Epidermal melanocyte (primary cell): ENCODE results near the gene SLC45A1.
"Not testable (repeated sequence)": the region's sequence is repeated elsewhere in the genome, so short reads cannot be mapped to it uniquely, and the experiment has no call there.

Source experiments
- DNase-seq: peaks from one replicate; pipeline ENCODE4 v3.0.0; 2011; ENCODE audit warnings: low spot score; ENCODE audit not compliant: insufficient read length

The SLC45A1 gene

GRCh38 chr1:8367571-8368194 is 49.8 kb downstream of the SLC45A1 start:
- DNase-seq, result no peak

- DNase-seq, result no peak
These were observed 51.2 kb downstream of the SLC45A1 start for GRCh38 chr1:8368956-8369639.

- DNase-seq, result no peak
These were observed 52.4 kb downstream of the SLC45A1 start for GRCh38 chr1:8370046-8370881.

GRCh38 chr1:8370905-8371315 is 53.0 kb downstream of the SLC45A1 start:
- no peak for DNase-seq

- DNase-seq, result no peak
These were observed 53.6 kb downstream of the SLC45A1 start for GRCh38 chr1:8371372-8371991.

GRCh38 chr1:8373125-8373524 is 55.2 kb downstream of the SLC45A1 start:
- DNase-seq, result no peak

GRCh38 chr1:8373581-8374241 is 55.8 kb downstream of the SLC45A1 start:
- no peak for DNase-seq

- DNase-seq, result no peak
These were observed 56.4 kb downstream of the SLC45A1 start for GRCh38 chr1:8374356-8374755.

GRCh38 chr1:8374812-8375211 is 56.9 kb downstream of the SLC45A1 start:
- DNase-seq, result no peak

- no peak for DNase-seq
These were observed 58.5 kb downstream of the SLC45A1 start for GRCh38 chr1:8376358-8376840.

- DNase-seq, result no peak
These were observed 59.5 kb downstream of the SLC45A1 start for GRCh38 chr1:8377271-8377981.

- no peak for DNase-seq
These were observed 60.3 kb downstream of the SLC45A1 start for GRCh38 chr1:8378178-8378577.

GRCh38 chr1:8378981-8379470 is 61.1 kb downstream of the SLC45A1 start:
- DNase-seq, result no peak

- no peak for DNase-seq
These were observed 61.7 kb downstream of the SLC45A1 start for GRCh38 chr1:8379513-8380186.

- DNase-seq, result not testable (repeated sequence)
These were observed 62.4 kb downstream of the SLC45A1 start for GRCh38 chr1:8380310-8380709.

- DNase-seq, result no peak
These were observed 63.7 kb downstream of the SLC45A1 start for GRCh38 chr1:8381618-8382017.

- no peak for DNase-seq
These were observed 64.2 kb downstream of the SLC45A1 start for GRCh38 chr1:8382051-8382505.

- DNase-seq, result no peak
These were observed 64.9 kb downstream of the SLC45A1 start for GRCh38 chr1:8382608-8383505.

- no peak for DNase-seq
These were observed 66.2 kb downstream of the SLC45A1 start for GRCh38 chr1:8384088-8384487.
